Measurements from ENCODE around the gene TFCP2L1.

Gene TFCP2L1

GRCh38 chr2:121172456-121172855 is 112.5 kb downstream of the TFCP2L1 start:
- DNase-seq (ENCODE audit: low read depth) = no peak

GRCh38 chr2:121171625-121172119 is 113.3 kb downstream of the TFCP2L1 start:
- DNase-seq (ENCODE audit: low read depth) = no peak

GRCh38 chr2:121170577-121170976 is 114.4 kb downstream of the TFCP2L1 start:
- DNase-seq (ENCODE audit: low read depth) = no peak

- no peak for DNase-seq (ENCODE audit: low read depth)
These were observed 117.6 kb downstream of the TFCP2L1 start for GRCh38 chr2:121167411-121167810.

All from activated T-helper 1 cell treated with Interleukin-2 at 50 U/mL for 16 hours (primary cell).